ENCODE measurements around the gene KRTAP4-1. TPM values are rescaled to one million over a fixed set of nuclear protein-coding genes. Genes with fewer than 3 reads are reported as not detected.
"Not testable (repeated sequence)": the region's sequence is repeated elsewhere in the genome, so short reads cannot be mapped to it uniquely, and the experiment has no call there.

KRTAP4-1 gene
- total RNA-seq, 4 donors from 2014 or later, result not detected

DNA sequence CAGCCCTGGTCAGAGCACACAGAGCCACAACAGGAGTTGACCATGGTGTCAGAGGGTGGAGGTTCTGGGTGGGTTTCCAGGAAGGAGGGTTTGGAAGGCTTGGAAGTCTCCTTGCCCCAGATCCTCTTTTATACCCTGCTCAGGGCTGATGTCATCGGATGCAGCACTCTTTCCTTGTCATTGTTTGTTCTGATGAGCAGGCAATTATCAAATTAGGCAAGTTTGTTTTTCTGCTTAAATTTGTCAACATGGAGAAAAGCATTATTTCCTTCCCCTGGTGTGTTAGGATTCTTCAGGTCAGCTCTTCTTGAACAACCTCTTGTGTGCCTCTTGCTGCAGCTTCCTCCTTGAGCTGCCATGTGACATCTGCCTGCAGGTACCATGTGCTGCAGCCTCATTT is 24.1 kb downstream of the KRTAP4-1 start, which contains the start of gene KRTAP4-4:
TSS of gene KRTAP4-4 (minus strand) at position 101 of the 400 bp plus-strand sequence. CDS start at position 44, 57 bp downstream.
- TF ChIP-seq POLR2AphosphoS5 (IDR thresholded peaks at IDR 0.05) (no peak), EP300 (IDR thresholded peaks at IDR 0.05) (no peak), POLR2A (IDR thresholded peaks at IDR 0.05) (no peak)
- TF ChIP-seq, protein P1, sequence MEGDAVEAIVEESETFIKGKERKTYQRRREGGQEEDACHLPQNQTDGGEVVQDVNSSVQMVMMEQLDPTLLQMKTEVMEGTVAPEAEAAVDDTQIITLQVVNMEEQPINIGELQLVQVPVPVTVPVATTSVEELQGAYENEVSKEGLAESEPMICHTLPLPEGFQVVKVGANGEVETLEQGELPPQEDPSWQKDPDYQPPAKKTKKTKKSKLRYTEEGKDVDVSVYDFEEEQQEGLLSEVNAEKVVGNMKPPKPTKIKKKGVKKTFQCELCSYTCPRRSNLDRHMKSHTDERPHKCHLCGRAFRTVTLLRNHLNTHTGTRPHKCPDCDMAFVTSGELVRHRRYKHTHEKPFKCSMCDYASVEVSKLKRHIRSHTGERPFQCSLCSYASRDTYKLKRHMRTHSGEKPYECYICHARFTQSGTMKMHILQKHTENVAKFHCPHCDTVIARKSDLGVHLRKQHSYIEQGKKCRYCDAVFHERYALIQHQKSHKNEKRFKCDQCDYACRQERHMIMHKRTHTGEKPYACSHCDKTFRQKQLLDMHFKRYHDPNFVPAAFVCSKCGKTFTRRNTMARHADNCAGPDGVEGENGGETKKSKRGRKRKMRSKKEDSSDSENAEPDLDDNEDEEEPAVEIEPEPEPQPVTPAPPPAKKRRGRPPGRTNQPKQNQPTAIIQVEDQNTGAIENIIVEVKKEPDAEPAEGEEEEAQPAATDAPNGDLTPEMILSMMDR (IDR thresholded peaks at IDR 0.05), result no peak
- Histone ChIP-seq H3K27me3 (peaks cover 31% of the 10 kb centered on the region), H3K36me3 (no peaks in the 10 kb centered on the region), H3K9me3 (no peaks in the 10 kb centered on the region), H3K4me1 (no peaks in the 10 kb centered on the region), H3K4me3 (no peak within 1 kb of the TSS), H3K27ac (no peak within 1 kb of the TSS)
- ATAC-seq, result no peak
- WGBS, 2 donors (ENCODE audit: low coverage in 1 of 2), result 70% methylated on average over 1 of the region's 1 CpG; no CpG with 5 or more reads in 1 of the 2 donors

DNA sequence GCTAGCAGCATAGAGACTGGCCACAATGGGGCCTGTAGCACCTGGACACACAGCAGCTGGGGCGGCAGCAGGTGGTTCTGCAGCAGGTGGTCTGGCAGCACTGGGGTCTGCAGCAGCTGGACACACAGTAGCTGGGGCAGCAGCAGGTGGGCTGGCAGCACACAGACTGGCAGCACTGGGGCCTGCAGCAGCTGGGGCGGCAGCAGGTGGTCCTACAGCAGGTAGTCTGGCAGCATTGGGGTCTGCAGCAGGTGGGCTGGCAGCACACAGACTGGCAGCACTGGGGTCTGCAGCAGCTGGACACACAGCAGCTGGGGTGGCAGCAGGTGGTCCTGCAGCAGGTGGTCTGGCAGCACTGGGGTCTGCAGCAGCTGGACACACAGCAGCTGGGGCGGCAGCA is 24.5 kb downstream of the KRTAP4-1 start:
- H3K9me3 ChIP-seq, H3K36me3 ChIP-seq, H3K27ac ChIP-seq, ATAC-seq, H3K4me1 ChIP-seq, H3K4me3 ChIP-seq: not testable (repeated sequence)
- 60% methylated on average over 1 of the region's 3 CpGs; no CpG with 5 or more reads in 1 of the 2 donors for WGBS, 2 donors (ENCODE audit: low coverage in 1 of 2)
- peaks cover 31% of the 10 kb centered on the region for H3K27me3 ChIP-seq

DNA sequence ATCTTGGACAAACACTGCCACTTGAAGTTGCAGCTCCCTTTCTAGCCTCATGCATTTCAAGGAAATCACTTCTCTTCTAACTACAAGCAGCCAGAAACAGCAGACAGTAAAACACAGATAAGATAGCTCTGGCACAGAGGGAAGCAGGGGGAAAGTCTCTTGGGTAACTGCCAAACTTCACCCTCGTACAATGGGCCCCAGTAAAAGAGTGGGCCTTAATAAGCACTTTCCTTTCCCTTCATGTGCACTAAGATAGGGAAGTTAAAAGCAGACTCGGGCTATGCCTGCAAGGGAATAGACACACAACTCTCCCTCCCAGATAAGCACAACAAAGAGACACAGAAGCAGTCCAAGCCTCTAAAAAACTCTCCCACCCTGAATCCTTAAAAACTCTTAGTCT is 30.9 kb downstream of the KRTAP4-1 start:
- ATAC-seq, result no peak
- TF ChIP-seq POLR2AphosphoS5 (IDR thresholded peaks at IDR 0.05) (no peak), EP300 (IDR thresholded peaks at IDR 0.05) (no peak), POLR2A (IDR thresholded peaks at IDR 0.05) (no peak)
- TF ChIP-seq, protein P1 (IDR thresholded peaks at IDR 0.05), result no peak
- Histone ChIP-seq H3K27ac (no peak overlapping the region), H3K36me3 (no peaks in the 10 kb centered on the region), H3K4me1 (no peaks in the 10 kb centered on the region), H3K27me3 (peaks cover 32% of the 10 kb centered on the region), H3K4me3 (no peak overlapping the region), H3K9me3 (peaks cover 0 to 12% (median 0%) of the 10 kb centered on the region in 3 donors)
- WGBS, 2 donors (ENCODE audit: low coverage in 1 of 2), result 71% methylated on average over 2 of the region's 2 CpGs; no CpG with 5 or more reads in 1 of the 2 donors

DNA sequence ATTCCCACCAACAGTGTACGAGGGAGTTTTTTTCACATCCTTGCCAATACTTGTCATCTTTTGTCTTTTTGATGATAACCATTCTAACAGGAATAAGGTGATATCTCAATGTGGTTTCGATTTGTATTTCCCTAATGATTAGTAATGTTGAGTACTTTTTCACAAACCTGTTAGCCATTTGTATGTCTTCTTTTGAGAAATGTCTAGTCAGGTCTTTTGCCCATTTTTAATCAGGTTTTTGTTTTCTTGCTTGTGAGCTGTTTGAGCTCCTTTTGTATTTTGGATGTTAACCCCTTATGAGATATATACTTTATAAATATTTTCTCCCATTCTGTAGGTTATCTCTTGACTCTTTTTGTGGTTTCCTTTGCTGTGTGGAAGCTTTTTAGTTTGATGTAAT is 33.2 kb downstream of the KRTAP4-1 start:
- Histone ChIP-seq H3K4me3 (no peak overlapping the region), H3K36me3 (no peaks in the 10 kb centered on the region), H3K27me3 (peaks cover 16% of the 10 kb centered on the region), H3K27ac (no peak overlapping the region), H3K9me3 (peaks cover 0 to 12% (median 0%) of the 10 kb centered on the region in 3 donors), H3K4me1 (no peaks in the 10 kb centered on the region)
- WGBS, 2 donors (ENCODE audit: low coverage in 1 of 2), result 56 to 73% methylated on average over 2 of the region's 2 CpGs
- no peak for ATAC-seq
- TF ChIP-seq POLR2A (IDR thresholded peaks at IDR 0.05) (no peak), EP300 (IDR thresholded peaks at IDR 0.05) (no peak), POLR2AphosphoS5 (IDR thresholded peaks at IDR 0.05) (no peak)
- TF ChIP-seq, protein P1 (IDR thresholded peaks at IDR 0.05), result no peak

DNA sequence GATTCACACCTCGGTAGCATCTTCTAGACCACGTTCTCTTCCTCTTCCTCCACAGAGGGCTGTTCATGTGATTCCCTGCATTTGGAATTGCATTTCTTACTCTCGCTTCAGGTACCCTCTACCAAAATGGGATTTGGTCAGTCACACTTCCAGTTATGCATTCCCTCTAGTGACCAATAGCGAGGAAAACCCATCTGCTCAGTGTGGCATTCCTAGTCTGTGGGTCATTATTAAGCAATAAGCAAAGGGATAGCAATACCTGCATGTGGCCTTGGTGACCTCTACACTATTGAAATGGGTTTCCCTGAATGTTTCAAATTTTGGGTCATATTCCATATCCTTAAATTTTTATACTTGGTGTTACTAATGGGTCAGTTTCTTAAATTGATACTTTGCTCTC is 34.7 kb downstream of the KRTAP4-1 start:
- ATAC-seq, result no peak
- WGBS, 2 donors (ENCODE audit: low coverage in 1 of 2), result 75 to 83% methylated on average over 2 to 4 of the region's 4 CpGs
- no peak for TF ChIP-seq POLR2AphosphoS5 (IDR thresholded peaks at IDR 0.05)
- TF ChIP-seq, protein P1 (IDR thresholded peaks at IDR 0.05), result no peak
- no peak for TF ChIP-seq POLR2A (IDR thresholded peaks at IDR 0.05)
- no peak for TF ChIP-seq EP300 (IDR thresholded peaks at IDR 0.05)
- Histone ChIP-seq H3K9me3 (peaks cover 0 to 11% (median 0%) of the 10 kb centered on the region in 3 donors), H3K27ac (no peak overlapping the region), H3K4me3 (no peak overlapping the region), H3K27me3 (peaks cover 15% of the 10 kb centered on the region), H3K4me1 (no peaks in the 10 kb centered on the region), H3K36me3 (no peaks in the 10 kb centered on the region)

All from gastroesophageal sphincter (tissue), 4 donors.